Muscle layer of colon (tissue), 2 donors: ENCODE results near the gene HACD4.
"Not testable (repeated sequence)": the region's sequence is repeated elsewhere in the genome, so short reads cannot be mapped to it uniquely, and the experiment has no call there.

ENCODE experiments used
- H3K27ac ChIP-seq: one replicate; pipeline ENCODE4 v1.7.0; 2013; ENCODE audit warnings: low read depth, mild to moderate bottlenecking, low read length, moderate library complexity
- H3K27me3 ChIP-seq, 2 donors: one replicate each; pipeline ENCODE4 v1.7.0; 2013; ENCODE audit warnings: low read length in 2 of 2, mild to moderate bottlenecking in 2 of 2; ENCODE audit not compliant: insufficient read depth in 2 of 2, control insufficient read depth in 1 of 2
- H3K36me3 ChIP-seq: one replicate; pipeline ENCODE4 v1.7.0; 2013; ENCODE audit warnings: mild to moderate bottlenecking, low read length; ENCODE audit not compliant: insufficient read depth
- H3K4me1 ChIP-seq: one replicate; pipeline ENCODE4 v1.7.0; 2013; ENCODE audit warnings: mild to moderate bottlenecking, low read length; ENCODE audit not compliant: insufficient read depth
- H3K4me3 ChIP-seq, 2 donors: one replicate each; pipeline ENCODE4 v1.7.0; 2013; ENCODE audit warnings: low read length in 2 of 2, low read depth in 1 of 2, mild to moderate bottlenecking in 1 of 2, moderate library complexity in 1 of 2
- H3K9ac ChIP-seq: one replicate; pipeline ENCODE4 v1.7.0; 2013; ENCODE audit warnings: low read length
- H3K9me3 ChIP-seq: one replicate; pipeline ENCODE4 v1.7.0; 2013; ENCODE audit warnings: mild to moderate bottlenecking, low read length
- donor health status: abdominal sarcoma.
- donor health status: Adenocarcinoma of cecum.

HACD4 gene

DNA sequence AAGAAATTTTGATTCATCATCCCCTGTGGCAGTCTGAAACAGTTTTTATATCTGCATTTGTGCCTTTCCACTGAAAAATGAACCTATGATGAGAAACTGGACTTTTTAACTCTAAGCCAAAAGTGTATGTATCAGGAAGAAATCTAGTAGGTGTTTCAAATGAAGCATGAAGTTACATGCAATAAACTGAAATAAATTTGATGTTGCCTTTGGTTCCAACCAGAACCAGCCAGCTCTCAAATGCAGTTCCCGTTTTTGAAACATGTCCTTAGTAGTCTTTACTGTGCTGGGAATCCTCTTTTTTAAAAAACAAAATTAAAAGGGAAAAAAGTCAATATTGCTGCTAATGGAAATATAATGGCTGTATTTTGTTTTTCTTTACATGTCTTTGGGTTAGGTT, 43.9 kb downstream of the HACD4 start:
- no peak overlapping the region for H3K27ac ChIP-seq
- no peaks in the 10 kb centered on the region for H3K4me1 ChIP-seq
- H3K36me3 ChIP-seq = peaks cover 3% of the 10 kb centered on the region
- no peak overlapping the region for H3K9ac ChIP-seq
- H3K4me3 ChIP-seq = no peak overlapping the region
- H3K9me3 ChIP-seq = no peaks in the 10 kb centered on the region
- no peaks in the 10 kb centered on the region for H3K27me3 ChIP-seq

DNA sequence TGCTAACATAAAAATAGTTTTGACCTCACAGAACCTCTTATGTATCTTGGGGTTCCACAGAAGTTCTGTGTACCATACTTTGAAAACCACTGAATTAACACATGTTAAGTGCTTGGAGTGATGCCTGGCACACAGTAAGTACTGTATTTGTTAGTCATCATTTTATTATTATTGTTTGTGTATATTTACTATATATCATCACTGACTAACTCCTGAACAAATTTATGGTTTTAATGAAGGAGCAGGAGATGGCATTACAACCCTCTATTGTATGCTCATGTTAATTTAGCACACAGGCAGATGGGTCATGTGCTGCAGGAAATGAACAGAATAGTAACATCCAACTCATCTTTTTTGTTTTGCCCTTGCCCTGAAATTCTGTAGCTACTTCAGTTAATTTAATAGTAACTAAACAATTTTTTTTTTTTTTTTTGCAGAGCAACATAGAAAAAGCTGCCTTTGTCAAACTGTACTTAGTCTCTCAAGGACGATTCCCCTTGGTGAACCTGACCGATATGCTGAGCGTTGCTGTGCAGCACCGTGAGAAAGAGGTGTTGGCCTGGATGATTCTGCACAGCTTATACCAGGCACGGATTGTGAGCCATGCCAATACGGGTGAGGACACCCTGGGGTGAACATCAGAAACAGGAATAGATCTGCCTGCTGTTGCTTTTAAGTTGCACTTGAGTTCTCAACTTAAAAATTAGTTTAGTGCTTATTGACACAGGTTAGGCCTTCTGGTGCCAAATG, 45.4 kb downstream of the HACD4 start:
- H3K9ac ChIP-seq = no peak overlapping the region
- peaks cover 14% of the 10 kb centered on the region for H3K4me1 ChIP-seq
- H3K27ac ChIP-seq = no peak overlapping the region
- no peaks in the 10 kb centered on the region for H3K27me3 ChIP-seq
- H3K9me3 ChIP-seq = no peaks in the 10 kb centered on the region
- peaks cover 3% of the 10 kb centered on the region for H3K36me3 ChIP-seq
- no peak overlapping the region for H3K4me3 ChIP-seq

DNA sequence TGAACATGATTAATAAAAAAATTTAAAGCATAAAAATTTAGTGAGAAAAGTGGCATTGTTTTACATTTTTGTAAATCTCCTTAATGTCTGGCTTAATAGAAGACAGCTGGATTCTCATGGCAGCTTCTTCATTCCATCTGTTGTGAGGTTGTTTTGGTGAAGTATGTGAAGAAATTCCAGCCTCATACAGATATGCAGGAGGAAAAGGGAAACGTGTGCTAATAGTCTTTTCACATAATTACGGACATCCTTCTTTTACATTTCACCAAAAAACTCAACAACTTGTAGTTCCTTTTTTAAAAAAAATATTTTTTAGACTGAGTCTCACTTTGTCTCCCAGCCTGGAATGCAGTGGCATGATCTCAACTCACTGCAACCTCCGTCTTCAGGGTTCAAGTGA, 46.9 kb downstream of the HACD4 start:
- Histone ChIP-seq H3K4me1 (peaks cover 24% of the 10 kb centered on the region), H3K36me3 (peaks cover 3% of the 10 kb centered on the region), H3K4me3 (no peak overlapping the region), H3K27me3 (no peaks in the 10 kb centered on the region), H3K9me3 (no peaks in the 10 kb centered on the region), H3K9ac (no peak overlapping the region), H3K27ac (no peak overlapping the region)

- Histone ChIP-seq H3K9me3 (no peaks in the 10 kb centered on the region), H3K4me1 (peaks cover 24% of the 10 kb centered on the region), H3K27ac (peak overlapping the region; percentile 45), H3K27me3 (no peaks in the 10 kb centered on the region), H3K4me3 (peak overlapping the region in 1 of 2 donors; percentile 9), H3K36me3 (peaks cover 11% of the 10 kb centered on the region), H3K9ac (no peak overlapping the region)
Measured at GRCh38 chr9:20981486-20981885, 50.0 kb downstream of the HACD4 start.

DNA sequence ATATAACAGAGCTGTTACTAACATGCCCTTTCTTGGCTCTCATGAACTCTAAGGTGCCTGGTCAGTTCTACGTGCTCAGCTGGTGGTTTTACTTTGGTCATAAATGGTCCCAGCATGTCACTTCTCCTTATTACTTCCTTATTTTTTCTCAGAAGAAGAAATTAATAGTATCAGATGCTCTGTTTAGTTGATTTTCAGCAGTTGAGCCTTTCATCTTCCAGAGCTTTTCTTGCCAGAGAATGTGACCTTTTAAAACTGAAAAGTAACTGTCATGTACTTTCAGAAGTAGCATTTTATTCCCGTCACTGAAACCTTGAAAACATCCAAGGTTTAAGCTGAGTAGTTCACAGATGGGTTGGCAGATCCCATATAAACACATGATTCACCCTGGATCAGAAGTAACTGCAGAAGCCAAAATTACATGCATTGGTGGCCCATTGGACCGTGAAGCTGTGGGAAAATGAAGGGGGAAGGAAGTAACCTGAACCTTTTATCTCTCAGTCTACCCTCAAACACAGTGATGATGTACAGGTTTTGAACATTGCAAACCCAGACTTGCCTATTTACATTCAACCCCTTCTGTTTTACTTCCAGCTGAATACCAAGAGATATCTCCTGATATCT, 50.5 kb downstream of the HACD4 start:
- peak overlapping the region in 1 of 2 donors; percentile 9 for H3K4me3 ChIP-seq
- H3K9ac ChIP-seq = no peak overlapping the region
- peaks cover 10% of the 10 kb centered on the region for H3K36me3 ChIP-seq
- H3K27me3 ChIP-seq = no peaks in the 10 kb centered on the region
- H3K9me3 ChIP-seq = no peaks in the 10 kb centered on the region
- H3K27ac ChIP-seq = peak overlapping the region; percentile 45
- peaks cover 24% of the 10 kb centered on the region for H3K4me1 ChIP-seq

GRCh38 chr9:20978249-20978648, 53.2 kb downstream of the HACD4 start:
- Histone ChIP-seq H3K4me3 (no peak overlapping the region), H3K9ac (no peak overlapping the region), H3K27ac (no peak overlapping the region), H3K27me3 (no peaks in the 10 kb centered on the region), H3K4me1 (peaks cover 24% of the 10 kb centered on the region), H3K9me3 (no peaks in the 10 kb centered on the region), H3K36me3 (peaks cover 10% of the 10 kb centered on the region)

- H3K36me3 ChIP-seq = peaks cover 10% of the 10 kb centered on the region
- H3K27ac ChIP-seq, H3K4me3 ChIP-seq, H3K9me3 ChIP-seq, H3K27me3 ChIP-seq, H3K4me1 ChIP-seq, H3K9ac ChIP-seq: not testable (repeated sequence)
Measured at GRCh38 chr9:20974191-20974938, 57.1 kb downstream of the HACD4 start.

DNA sequence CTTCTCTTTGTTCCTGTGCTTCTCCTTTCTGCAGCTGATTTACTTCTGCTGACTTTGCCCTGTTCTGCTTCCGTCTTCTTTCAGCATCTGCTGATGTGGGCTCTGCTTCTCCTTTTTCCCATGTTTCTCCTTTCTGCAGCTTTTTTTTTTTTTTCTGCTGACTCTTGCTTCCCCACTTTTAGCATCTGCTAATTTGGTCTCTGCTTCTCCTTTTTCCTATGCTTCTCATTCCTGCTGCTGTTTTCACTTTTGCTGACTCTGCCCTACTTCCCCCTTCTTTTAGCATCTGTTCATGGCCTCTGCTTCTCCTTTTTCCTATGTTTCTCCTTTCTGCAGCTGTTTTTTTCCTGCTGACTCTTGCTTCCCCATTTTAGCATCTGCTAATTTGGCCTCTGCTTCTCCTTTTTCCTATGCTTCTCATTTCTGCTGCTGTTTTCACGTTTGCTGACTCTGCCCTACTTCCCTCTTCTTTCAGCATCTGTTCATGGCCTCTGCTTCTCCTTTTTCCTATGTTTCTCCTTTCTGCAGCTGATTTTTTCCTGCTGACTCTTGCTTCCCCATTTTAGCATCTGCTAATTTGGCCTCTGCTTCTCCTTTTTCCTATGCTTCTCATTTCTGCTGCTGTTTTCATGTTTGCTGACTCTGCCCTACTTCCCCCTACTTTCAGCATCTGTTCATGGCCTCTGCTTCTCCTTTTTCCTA, 58.0 kb downstream of the HACD4 start:
- peaks cover 10% of the 10 kb centered on the region for H3K36me3 ChIP-seq
- not testable (repeated sequence) for H3K4me3 ChIP-seq, H3K27me3 ChIP-seq

GRCh38 chr9:20972684-20973083, 58.8 kb downstream of the HACD4 start:
- H3K4me3 ChIP-seq = no peak overlapping the region
- H3K27me3 ChIP-seq = no peaks in the 10 kb centered on the region
- no peaks in the 10 kb centered on the region for H3K9me3 ChIP-seq
- no peak overlapping the region for H3K9ac ChIP-seq
- peaks cover 10% of the 10 kb centered on the region for H3K36me3 ChIP-seq
- no peaks in the 10 kb centered on the region for H3K4me1 ChIP-seq
- H3K27ac ChIP-seq = no peak overlapping the region

More for the DNA sequence above, 58.0 kb downstream of the HACD4 start:
- H3K4me1 ChIP-seq, H3K27ac ChIP-seq, H3K9ac ChIP-seq, H3K9me3 ChIP-seq: not testable (repeated sequence)

DNA sequence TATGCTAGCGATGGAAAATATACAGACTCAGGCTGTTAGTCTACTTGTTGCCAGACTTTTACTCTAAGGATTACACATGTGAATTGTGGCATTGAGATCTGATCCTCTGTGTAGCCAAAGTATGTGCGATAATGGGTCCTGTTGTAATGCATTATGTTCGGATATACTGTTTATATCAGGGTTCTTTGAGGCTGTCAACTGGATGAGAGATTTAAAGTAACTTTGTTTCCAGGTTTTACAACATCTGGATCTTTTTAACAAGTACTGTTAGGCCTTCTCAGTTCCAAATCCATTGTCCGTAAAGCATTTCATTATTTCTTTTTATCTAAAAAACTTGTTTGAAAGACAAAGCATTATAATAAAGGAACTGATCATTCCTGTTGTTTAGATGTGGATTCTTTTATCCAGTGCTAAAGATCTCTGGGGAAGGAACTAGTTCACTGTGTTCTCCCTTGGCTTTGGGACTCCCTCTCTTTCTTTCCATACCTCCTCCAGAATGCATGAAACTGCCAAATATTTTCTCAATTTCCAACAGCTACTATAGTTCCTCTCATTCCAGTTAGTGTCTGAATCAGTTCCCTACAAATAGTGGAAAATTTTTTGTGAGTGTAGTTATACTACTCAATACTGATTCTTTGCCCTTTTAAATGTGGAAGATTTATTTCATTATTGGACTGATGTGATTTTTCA, 68.8 kb downstream of the HACD4 start:
- H3K36me3 ChIP-seq = no peaks in the 10 kb centered on the region
- no peaks in the 10 kb centered on the region for H3K9me3 ChIP-seq
- H3K9ac ChIP-seq = no peak overlapping the region
- H3K27me3 ChIP-seq = no peaks in the 10 kb centered on the region
- H3K4me1 ChIP-seq = no peaks in the 10 kb centered on the region
- H3K27ac ChIP-seq = no peak overlapping the region
- H3K4me3 ChIP-seq = no peak overlapping the region

- Histone ChIP-seq H3K4me1 (peaks cover 24% of the 10 kb centered on the region), H3K9ac (no peak overlapping the region), H3K4me3 (no peak overlapping the region)
Measured at GRCh38 chr9:20950707-20951106, 80.7 kb downstream of the HACD4 start.

More at GRCh38 chr9:20950707-20951106, 80.7 kb downstream of the HACD4 start:
- H3K9me3 ChIP-seq = no peaks in the 10 kb centered on the region
- H3K27me3 ChIP-seq = no peaks in the 10 kb centered on the region
- no peaks in the 10 kb centered on the region for H3K36me3 ChIP-seq
- no peak overlapping the region for H3K27ac ChIP-seq
